SK-N-SH (cell line): Measurements from ENCODE around the gene MB. TPM values are rescaled to one million over a fixed set of nuclear protein-coding genes. Genes with fewer than 3 reads are reported as not detected.

Experiments
- CTCF ChIA-PET: fragments of 300-600, 350-600 bp; formaldehyde crosslinking; extraction: SDS; loops from one replicate; lab custom pipeline; 2021; lab: Yijun Ruan, JAX
- POLR2A ChIA-PET: fragments of 350-600 bp; sonication (Branson Sonifier 250); formaldehyde crosslinking; extraction: SDS; loops from one replicate; lab custom pipeline; 2020; ENCODE audit warnings: antibody characterized with exemption, inconsistent platforms; lab: Yijun Ruan, JAX
- DNase-seq: peaks from one replicate; pipeline ENCODE4 v3.0.0; 2012
- H2AFZ ChIP-seq: fragments of 200-600 bp; sonication (generic); 2 replicates; pipeline ENCODE4 v1.8.1; 2016; ENCODE audit warnings: antibody characterized with exemption, mild to moderate bottlenecking, low read depth
- H3F3A ChIP-seq: fragments of 200-600 bp; sonication (generic); replicated peaks from 2 replicates; pipeline ENCODE3; 2016; ENCODE audit warnings: antibody characterized with exemption, mild to moderate bottlenecking; ENCODE audit not compliant: insufficient read depth
- H3K27ac ChIP-seq, 2 experiments: fragments of 200-500 bp in 1 of 2; fragments of 200-600 bp in 1 of 2; sonication (Bioruptor generic) in 1 of 2; sonication (generic), shearing (Covaris generic) in 1 of 2; 2 replicates each; pipeline versions ENCODE4 v1.5.1 to v1.6.1; 2014 to 2016; ENCODE audit warnings: low read depth in 2 of 2, inconsistent platforms in 1 of 2, low read length in 1 of 2, mild to moderate bottlenecking in 1 of 2, mixed read lengths in 1 of 2
- H3K27me3 ChIP-seq: fragments of 200-600 bp; sonication (generic), shearing (Covaris generic); 2 replicates; pipeline ENCODE4 v1.6.1; 2016; ENCODE audit warnings: mixed run types; ENCODE audit not compliant: insufficient read depth
- H3K36me3 ChIP-seq, 2 experiments: fragments of 200-500 bp in 1 of 2; fragments of 200-600 bp in 1 of 2; sonication (Bioruptor generic) in 1 of 2; sonication (generic) in 1 of 2; replicated peaks in 1 of 2; 2 replicates each; pipeline versions ENCODE3 to v1.5.1; 2014 to 2016; ENCODE audit warnings: low read length in 1 of 2, mild to moderate bottlenecking in 1 of 2; ENCODE audit not compliant: insufficient read depth in 2 of 2, control insufficient read depth in 1 of 2
- H3K4me1 ChIP-seq, 2 experiments: fragments of 200-500 bp in 1 of 2; fragments of 200-600 bp in 1 of 2; sonication (Bioruptor generic) in 1 of 2; sonication (generic), shearing (Covaris generic) in 1 of 2; 2 replicates each; pipeline versions ENCODE4 v1.5.1 to v1.6.1; 2014 to 2016; ENCODE audit warnings: low read depth in 1 of 2, low read length in 1 of 2, mixed run types in 1 of 2; ENCODE audit not compliant: insufficient read depth in 2 of 2, control insufficient read depth in 1 of 2
- H3K4me2 ChIP-seq: fragments of 200-600 bp; sonication (generic), shearing (Covaris generic); 2 replicates; pipeline ENCODE4 v1.6.1; 2017; ENCODE audit warnings: mixed run types
- H3K4me3 ChIP-seq, 2 experiments: fragments of 200-500 bp in 1 of 2; fragments of 200-600 bp in 1 of 2; sonication (Bioruptor generic) in 1 of 2; sonication (generic), shearing (Covaris generic) in 1 of 2; 2 replicates each; pipeline versions ENCODE4 v1.5.1 to v1.8.1; 2014 to 2016; ENCODE audit warnings: low read depth in 2 of 2, inconsistent platforms in 1 of 2, low read length in 1 of 2, mild to moderate bottlenecking in 1 of 2, mixed read lengths in 1 of 2, moderate library complexity in 1 of 2
- H3K79me2 ChIP-seq: fragments of 200-600 bp; sonication (generic); 2 replicates; pipeline ENCODE4 v1.8.1; 2017; ENCODE audit warnings: mild to moderate bottlenecking; ENCODE audit not compliant: insufficient read depth
- H3K9ac ChIP-seq: fragments of 200-600 bp; sonication (generic); 2 replicates; pipeline ENCODE4 v1.6.1; 2017; ENCODE audit warnings: mixed run types
- H3K9me2 ChIP-seq: fragments of 200-600 bp; sonication (generic); 2 replicates; pipeline ENCODE4 v1.6.1; 2017; ENCODE audit warnings: mixed run types
- H3K9me3 ChIP-seq: fragments of 200-600 bp; sonication (generic); 2 replicates; pipeline ENCODE4 v1.6.1; 2017; ENCODE audit warnings: mixed run types, mild to moderate bottlenecking, moderate library complexity
- H4K20me1 ChIP-seq: fragments of 200-600 bp; sonication (generic); 2 replicates; pipeline ENCODE4 v1.6.1; 2017; ENCODE audit warnings: mild to moderate bottlenecking, mixed run types; ENCODE audit not compliant: insufficient read depth
- EP300 ChIP-seq, 2 experiments: IDR thresholded peaks; 2 replicates each; pipeline versions ENCODE4 v1.4.0 to v1.6.1; 2012; ENCODE audit warnings: borderline replicate concordance in 1 of 2, low read depth in 1 of 2, low read length in 1 of 2
- EZH2phosphoT487 ChIP-seq: fragments of 200-600 bp; sonication (generic); IDR thresholded peaks from 2 replicates; pipeline ENCODE4 v1.6.1; 2017; ENCODE audit warnings: low read depth, mixed run types, mild to moderate bottlenecking, antibody characterized with exemption, moderate library complexity, borderline replicate concordance
- FOXJ3 ChIP-seq: sonication (generic); formaldehyde crosslinking; IDR thresholded peaks from 2 replicates; pipeline ENCODE4 v1.5.1; 2020; ENCODE audit warnings: mild to moderate bottlenecking, missing genetic modification reagents
- GABPA ChIP-seq: IDR thresholded peaks from 2 replicates; pipeline ENCODE4 v1.4.0; 2012; ENCODE audit warnings: low read depth, mild to moderate bottlenecking
- GATA2 ChIP-seq: sonication (generic); formaldehyde crosslinking; IDR thresholded peaks from 2 replicates; pipeline ENCODE4 v1.5.0; 2020; ENCODE audit warnings: mild to moderate bottlenecking, missing genetic modification reagents
- JUND ChIP-seq: IDR thresholded peaks from 2 replicates; pipeline ENCODE4 v1.4.0; 2012
- MXI1 ChIP-seq: IDR thresholded peaks from 2 replicates; pipeline ENCODE4 v1.6.1; 2012; ENCODE audit warnings: mild to moderate bottlenecking, low read depth, low read length, improper control_type of control experiment
- NFIC ChIP-seq: IDR thresholded peaks from 2 replicates; pipeline ENCODE4 v1.4.0; 2012; ENCODE audit warnings: borderline replicate concordance
- RAD21 ChIP-seq: IDR thresholded peaks from 2 replicates; pipeline ENCODE4 v1.6.1; 2012; ENCODE audit warnings: mild to moderate bottlenecking, low read length
- RCOR1 ChIP-seq: fragments of 150-350 bp; IDR thresholded peaks from 2 replicates; pipeline ENCODE4 v1.6.1; 2017; ENCODE audit warnings: antibody characterized with exemption, low read length
- RFX5 ChIP-seq: IDR thresholded peaks from 2 replicates; pipeline ENCODE4 v1.6.1; 2012; ENCODE audit warnings: mild to moderate bottlenecking, improper control_type of control experiment, low read length
- TAF1 ChIP-seq: IDR thresholded peaks from 2 replicates; pipeline ENCODE4 v1.6.1; 2012; ENCODE audit warnings: low read depth, mild to moderate bottlenecking, low read length, moderate library complexity, borderline replicate concordance
- WGBS: methylation state at CpG from one replicate; pipeline ENCODE4 v1.1.6; 2017; ENCODE audit warnings: low lambda C conversion rate; 5-methylcytosine and 5-hydroxymethylcytosine counted together
- polyA plus RNA-seq, 3 experiments: library from polyadenylated mRNA; depleted of rRNA; stranded (reverse); fragments of >200 nt; gene quantifications; 2 replicates each; pipeline ENCODE4 v1.2.3, GENCODE V29; 2012
- TF ChIP-seq, protein P1 (sequence below): fragments of 150-350 bp; IDR thresholded peaks from 2 replicates; pipeline ENCODE4 v1.6.1; 2016; ENCODE audit warnings: mild to moderate bottlenecking, low read depth, low read length

The MB gene
- polyA plus RNA-seq, 1 of the 3 experiments (the other 2 are of a cell fraction), result 0.95 TPM

DNA sequence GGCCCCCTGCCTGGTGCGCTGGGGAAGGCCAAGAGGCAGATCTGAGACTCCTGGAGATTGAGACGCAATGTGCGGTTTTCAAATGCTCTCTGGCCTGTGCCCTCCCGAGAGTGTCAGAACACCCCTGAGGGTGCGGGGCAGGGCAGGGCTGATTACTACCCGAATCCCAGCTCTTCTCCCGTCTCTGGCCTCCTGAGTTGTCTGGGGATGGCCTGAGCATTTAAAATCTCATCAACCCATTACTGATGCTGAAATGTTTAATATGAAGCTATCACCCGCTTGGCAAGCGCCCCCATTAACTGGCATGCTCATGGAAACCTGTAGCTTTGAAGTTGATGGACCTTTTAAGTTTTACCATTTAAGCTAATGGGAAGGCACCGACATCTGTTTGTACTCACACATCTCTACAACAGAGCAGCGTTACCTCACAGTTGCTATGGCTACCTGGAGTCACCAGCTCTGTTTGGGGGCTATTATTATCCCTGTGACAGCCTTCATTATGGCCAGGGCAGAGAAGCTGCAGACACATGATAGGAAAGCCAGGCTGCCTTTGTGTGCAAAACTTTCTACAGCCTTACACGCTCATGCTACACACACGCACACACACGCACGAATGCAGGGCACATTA, 3.6 kb upstream of the MB start:
- no peak overlapping the region for H2AFZ ChIP-seq
- H3K79me2 ChIP-seq, result no peaks in the 10 kb centered on the region
- no peaks in the 10 kb centered on the region for H3K27me3 ChIP-seq
- no peaks in the 10 kb centered on the region for H3F3A ChIP-seq
- DNase-seq, result peak; percentile 77
- no peaks in the 10 kb centered on the region for H4K20me1 ChIP-seq
- TF ChIP-seq RFX5 (peak; percentile 95), RCOR1 (peak; percentile 47; the same call in 1 of the 2 replicates), TAF1 (no peak), FOXJ3 (CRISPR knock-in tag) (no peak), MXI1 (peak; percentile 87), EP300 (IDR thresholded peaks at IDR 0.05; ENCODE audit: borderline replicate concordance in 1 of 2, low read depth in 1 of 2, low read length in 1 of 2) (peak in 1 of 2 experiments; percentile 53; a peak in 1 of 4 replicates), NFIC (no peak), EZH2phosphoT487 (no peak)
- TF ChIP-seq, protein P1, sequence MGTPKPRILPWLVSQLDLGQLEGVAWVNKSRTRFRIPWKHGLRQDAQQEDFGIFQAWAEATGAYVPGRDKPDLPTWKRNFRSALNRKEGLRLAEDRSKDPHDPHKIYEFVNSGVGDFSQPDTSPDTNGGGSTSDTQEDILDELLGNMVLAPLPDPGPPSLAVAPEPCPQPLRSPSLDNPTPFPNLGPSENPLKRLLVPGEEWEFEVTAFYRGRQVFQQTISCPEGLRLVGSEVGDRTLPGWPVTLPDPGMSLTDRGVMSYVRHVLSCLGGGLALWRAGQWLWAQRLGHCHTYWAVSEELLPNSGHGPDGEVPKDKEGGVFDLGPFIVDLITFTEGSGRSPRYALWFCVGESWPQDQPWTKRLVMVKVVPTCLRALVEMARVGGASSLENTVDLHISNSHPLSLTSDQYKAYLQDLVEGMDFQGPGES, result 0 out of 2 replicates have a peak, but pooled peaks have one; percentile 9
- POLR2A ChIA-PET, result interaction anchor here (0.8 to 1.0 kb wide), 3 partner anchors 9 to 270 kb away, joined by 3 to 6 read pairs (median 3); no protein-coding TSS in a partner anchor
- peaks cover 0 to 34% of the 10 kb centered on the region in 2 experiments; a peak in 2 of 4 replicates for H3K4me1 ChIP-seq
- no peak overlapping the region for H3K4me3 ChIP-seq
- H3K9ac ChIP-seq, result no peak overlapping the region
- peak overlapping the region; percentile 23 to 81; a peak in 3 of 4 replicates for H3K27ac ChIP-seq
- no peaks in the 10 kb centered on the region for H3K9me2 ChIP-seq
- no peak overlapping the region for H3K4me2 ChIP-seq
- CTCF ChIA-PET, result interaction anchor here (0.9 to 4.1 kb wide), 15 partner anchors 9 to 309 kb away, joined by 3 to 40 read pairs (median 4); no protein-coding TSS in a partner anchor
- WGBS, result 78% methylated on average over 13 of the region's 15 CpGs
- H3K9me3 ChIP-seq, result no peaks in the 10 kb centered on the region
- H3K36me3 ChIP-seq, result no peaks in the 10 kb centered on the region

DNA sequence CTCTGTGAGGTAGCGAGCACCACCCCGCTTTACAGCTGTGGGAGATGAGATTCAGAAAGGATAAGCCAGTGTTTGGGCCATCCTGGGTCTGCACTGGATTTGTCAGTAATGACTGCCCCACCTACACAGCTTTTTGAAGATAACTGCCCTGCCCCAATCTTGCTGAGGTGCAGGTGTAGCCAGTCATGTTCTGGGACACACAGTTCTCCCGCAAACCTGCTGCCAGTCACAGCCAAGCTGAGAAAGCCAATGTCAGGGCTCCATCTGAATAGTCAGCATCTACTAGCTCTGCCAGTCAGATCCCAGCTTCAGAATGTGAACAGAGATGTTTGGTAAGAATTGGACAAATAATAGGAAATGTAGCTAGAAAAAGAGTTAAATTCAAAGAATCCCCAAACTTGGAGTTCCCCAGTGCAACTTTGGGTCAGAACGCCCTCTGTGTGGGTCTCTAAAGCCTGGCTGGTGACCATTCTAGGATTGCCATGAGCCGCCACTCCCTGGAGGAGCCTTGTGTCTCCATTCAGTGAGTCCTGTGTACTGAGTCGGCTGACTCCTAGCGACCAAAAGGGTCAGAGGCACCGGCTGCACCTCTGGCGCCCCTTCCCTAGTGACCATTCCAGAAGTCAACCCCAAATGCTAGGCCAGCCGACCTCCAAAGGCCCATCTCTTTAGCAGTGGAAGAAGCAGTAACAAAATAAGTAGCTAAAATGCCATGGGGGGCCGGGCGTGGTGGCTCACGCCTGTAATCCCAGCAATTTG, 2.4 kb upstream of the MB start:
- H3K79me2 ChIP-seq, result no peaks in the 10 kb centered on the region
- no peak overlapping the region for H3K4me2 ChIP-seq
- no peaks in the 10 kb centered on the region for H3K36me3 ChIP-seq
- TF ChIP-seq GATA2 (CRISPR knock-in tag) (no peak), RAD21 (no peak), FOXJ3 (CRISPR knock-in tag) (no peak), JUND (no peak), GABPA (no peak)
- TF ChIP-seq, protein P1, result no peak
- TF ChIP-seq, all 33 proteins: peak for 0
- ChIA-PET CTCF (interaction anchor here (0.9 to 4.1 kb wide), 6 partner anchors 13 to 446 kb away, joined by 3 to 40 read pairs (median 8); no protein-coding TSS in a partner anchor), POLR2A (no interaction called here)
- WGBS, result 95% methylated on average over 12 of the region's 13 CpGs
- H3K9me3 ChIP-seq, result no peaks in the 10 kb centered on the region
- no peaks in the 10 kb centered on the region for H3F3A ChIP-seq
- DNase-seq, result no peak
- no peak overlapping the region for H3K27ac ChIP-seq
- no peak overlapping the region for H2AFZ ChIP-seq
- no peaks in the 10 kb centered on the region for H4K20me1 ChIP-seq
- H3K27me3 ChIP-seq, result no peaks in the 10 kb centered on the region
- H3K4me3 ChIP-seq, result no peak overlapping the region
- H3K9me2 ChIP-seq, result no peaks in the 10 kb centered on the region
- no peak overlapping the region for H3K9ac ChIP-seq
- H3K4me1 ChIP-seq, result peaks cover 0 to 33% of the 10 kb centered on the region in 2 experiments; a peak in 2 of 4 replicates
